Measurements from ENCODE around the gene CCDC148.

The CCDC148 gene

DNA sequence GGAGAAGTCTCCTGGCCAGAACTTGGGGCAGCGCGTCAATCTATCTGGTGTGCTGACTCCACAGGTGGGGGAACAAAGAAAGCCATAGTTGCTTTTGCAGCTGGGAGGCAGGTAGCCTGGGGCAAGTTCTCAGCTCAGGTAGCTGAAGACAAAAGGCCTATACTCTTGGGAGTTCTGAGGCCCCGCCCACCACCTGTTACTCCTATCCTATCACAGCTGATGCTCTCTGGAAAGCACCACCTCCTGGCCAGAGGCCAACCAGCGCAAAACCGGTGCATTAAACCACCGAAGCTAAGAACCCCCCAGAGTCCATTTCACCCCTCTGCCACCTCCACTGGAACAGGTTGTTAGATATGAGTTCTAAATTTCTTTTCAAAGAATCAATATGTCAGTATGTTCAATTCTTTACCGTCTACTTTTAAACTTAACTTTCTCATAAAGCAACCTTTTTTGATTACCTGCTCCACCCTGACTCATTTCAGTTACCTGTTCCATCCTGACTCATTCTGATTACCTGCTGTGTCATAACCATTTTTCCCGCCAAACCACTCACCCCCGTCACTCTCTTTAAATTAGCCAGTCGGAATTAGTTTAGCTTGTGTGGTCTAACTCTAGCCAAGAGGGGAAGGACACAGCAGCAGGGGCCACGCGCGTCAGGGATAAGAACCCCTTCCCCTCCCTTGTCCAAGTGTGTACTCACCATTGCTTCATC lies 311.5 kb downstream of the CCDC148 start:
- Histone ChIP-seq H3K9me3 (ENCODE audit: control insufficient read depth in 1 of 2, low read length in 2 of 2) (peaks cover 0 to 5% of the 10 kb centered on the region in 2 donors), H3K4me3 (ENCODE audit: low read depth in 1 of 2, low read length in 2 of 2) (no peak overlapping the region)

DNA sequence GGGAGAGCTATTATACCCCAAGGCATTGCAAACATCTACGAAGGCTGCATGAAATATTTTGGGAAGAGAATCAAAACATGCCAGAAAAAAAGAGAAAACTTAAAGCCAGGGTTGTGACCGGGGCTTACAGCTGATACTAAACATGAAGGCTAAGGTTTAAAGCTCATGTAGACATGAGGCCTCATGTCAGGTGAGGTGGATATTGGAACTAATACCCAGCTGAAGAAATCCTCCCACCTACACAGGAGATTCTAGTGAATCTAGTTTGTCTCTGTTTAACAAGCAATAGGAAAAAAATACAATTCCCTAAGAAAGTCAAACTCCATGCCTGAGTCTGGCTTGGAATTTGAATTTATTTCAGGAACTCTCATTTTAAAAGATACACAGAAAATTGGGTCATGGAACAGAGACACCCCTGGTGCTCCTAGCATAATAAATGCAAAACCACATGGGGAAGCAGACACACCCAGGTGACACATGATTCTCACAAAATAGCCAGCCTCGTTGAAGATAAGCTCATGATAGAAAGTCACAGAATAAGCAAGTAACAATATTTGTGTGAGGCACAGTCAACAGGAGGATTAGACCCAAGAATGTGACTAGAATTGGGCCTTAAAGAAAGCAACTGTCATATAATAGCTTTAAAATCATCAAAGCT lies 312.7 kb downstream of the CCDC148 start:
- no peak overlapping the region for H3K27ac ChIP-seq (ENCODE audit: low read length)

More for the DNA sequence above, 311.5 kb downstream of the CCDC148 start:
- Histone ChIP-seq H3K4me1 (ENCODE audit: control insufficient read depth in 1 of 2, insufficient read depth in 2 of 2, low read length in 2 of 2) (no peaks in the 10 kb centered on the region), H3K27ac (ENCODE audit: low read length) (no peak overlapping the region), H3K27me3 (ENCODE audit: low read depth, low read length) (no peaks in the 10 kb centered on the region), H3K36me3 (ENCODE audit: control insufficient read depth in 1 of 2, insufficient read depth in 2 of 2, low read length in 2 of 2) (no peaks in the 10 kb centered on the region)

DNA sequence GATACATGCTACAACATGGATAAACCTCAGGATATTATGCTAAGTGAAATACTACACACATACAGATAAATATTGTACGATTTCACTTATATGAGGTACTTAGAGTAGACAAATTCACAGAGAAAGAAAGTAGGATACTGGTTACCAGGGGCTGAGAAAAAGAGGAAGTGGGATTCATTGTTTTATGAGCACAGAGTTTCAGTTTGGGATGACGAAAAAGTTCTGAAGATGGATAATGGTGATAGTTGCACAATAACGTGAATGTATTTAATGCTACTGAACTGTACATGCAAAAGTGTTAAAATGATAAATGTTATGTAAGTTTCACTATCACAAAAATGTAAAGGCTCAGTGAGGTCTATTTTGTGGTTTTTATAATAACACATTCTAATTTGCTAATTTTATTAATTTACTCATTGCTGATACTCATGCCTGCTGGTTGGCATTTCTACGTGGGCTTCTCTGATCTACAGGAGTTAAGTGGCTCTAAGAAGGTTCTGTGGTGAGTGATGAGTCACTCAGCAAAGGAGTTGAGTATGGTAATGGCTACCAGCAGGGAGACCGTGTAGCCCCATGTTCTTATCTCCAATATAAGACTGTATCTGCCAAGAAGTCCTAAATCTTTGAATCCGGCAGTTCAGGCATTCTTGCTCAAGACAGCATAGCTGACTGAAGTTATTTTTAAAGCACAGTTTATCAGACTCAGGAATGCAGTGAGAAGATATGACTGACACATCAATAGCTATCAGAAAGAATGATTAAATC lies 313.8 kb downstream of the CCDC148 start:
- no peak overlapping the region for H3K27ac ChIP-seq (ENCODE audit: low read length)
- H3K4me3 ChIP-seq (ENCODE audit: low read depth in 1 of 2, low read length in 2 of 2) = no peak overlapping the region
- H3K4me1 ChIP-seq (ENCODE audit: control insufficient read depth in 1 of 2, insufficient read depth in 2 of 2, low read length in 2 of 2) = no peaks in the 10 kb centered on the region
- no peaks in the 10 kb centered on the region for H3K27me3 ChIP-seq (ENCODE audit: low read depth, low read length)
- H3K36me3 ChIP-seq (ENCODE audit: control insufficient read depth in 1 of 2, insufficient read depth in 2 of 2, low read length in 2 of 2) = no peaks in the 10 kb centered on the region
- H3K9me3 ChIP-seq (ENCODE audit: control insufficient read depth in 1 of 2, low read length in 2 of 2) = peaks cover 0 to 5% of the 10 kb centered on the region in 2 donors

More for the DNA sequence above, 312.7 kb downstream of the CCDC148 start:
- no peaks in the 10 kb centered on the region for H3K27me3 ChIP-seq (ENCODE audit: low read depth, low read length)
- peaks cover 0 to 5% of the 10 kb centered on the region in 2 donors for H3K9me3 ChIP-seq (ENCODE audit: control insufficient read depth in 1 of 2, low read length in 2 of 2)
- no peaks in the 10 kb centered on the region for H3K36me3 ChIP-seq (ENCODE audit: control insufficient read depth in 1 of 2, insufficient read depth in 2 of 2, low read length in 2 of 2)
- H3K4me1 ChIP-seq (ENCODE audit: control insufficient read depth in 1 of 2, insufficient read depth in 2 of 2, low read length in 2 of 2) = no peaks in the 10 kb centered on the region
- H3K4me3 ChIP-seq (ENCODE audit: low read depth in 1 of 2, low read length in 2 of 2) = no peak overlapping the region

DNA sequence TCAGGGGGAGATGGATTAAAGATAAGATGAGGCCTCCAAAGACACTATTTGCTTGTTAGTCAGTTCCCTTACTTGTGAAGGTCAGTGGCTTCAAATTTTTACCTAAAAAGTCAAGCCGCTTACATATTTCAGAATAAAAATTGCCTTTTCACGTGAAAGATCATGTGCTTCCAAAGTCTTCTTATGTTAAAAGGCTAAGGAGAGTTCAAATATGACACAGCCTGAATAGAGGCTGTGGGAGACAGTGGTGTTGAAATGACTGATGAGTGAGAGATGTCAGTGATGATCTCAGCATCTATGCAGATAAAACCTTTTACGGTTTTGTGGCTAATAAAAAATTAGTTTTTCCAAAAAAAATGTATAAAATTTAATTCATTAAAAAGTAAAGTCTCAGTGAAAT lies 314.4 kb downstream of the CCDC148 start:
- no peak overlapping the region for H3K27ac ChIP-seq (ENCODE audit: low read length)
- peaks cover 0 to 5% of the 10 kb centered on the region in 2 donors for H3K9me3 ChIP-seq (ENCODE audit: control insufficient read depth in 1 of 2, low read length in 2 of 2)
- H3K36me3 ChIP-seq (ENCODE audit: control insufficient read depth in 1 of 2, insufficient read depth in 2 of 2, low read length in 2 of 2) = no peaks in the 10 kb centered on the region
- H3K27me3 ChIP-seq (ENCODE audit: low read depth, low read length) = no peaks in the 10 kb centered on the region
- H3K4me1 ChIP-seq (ENCODE audit: control insufficient read depth in 1 of 2, insufficient read depth in 2 of 2, low read length in 2 of 2) = no peaks in the 10 kb centered on the region
- H3K4me3 ChIP-seq (ENCODE audit: low read depth in 1 of 2, low read length in 2 of 2) = no peak overlapping the region

DNA sequence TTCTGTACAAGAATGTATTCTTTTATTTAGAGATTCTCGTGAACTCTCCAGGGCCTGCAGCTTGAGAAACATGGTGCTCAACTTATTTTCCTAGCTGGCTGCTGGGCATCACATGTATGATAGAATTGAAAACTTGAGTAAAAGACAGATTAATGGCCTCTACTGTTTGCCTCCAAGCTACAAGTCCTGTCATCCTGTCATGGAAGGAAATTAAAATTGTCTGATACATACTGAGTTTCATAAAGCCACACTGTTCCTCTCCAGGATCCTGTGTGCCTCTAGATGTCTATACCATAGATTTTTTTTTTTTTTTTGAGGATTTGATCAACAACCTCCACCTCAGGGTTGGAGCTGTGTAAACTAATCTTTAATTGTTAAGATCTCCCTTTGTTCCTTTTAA lies 316.4 kb downstream of the CCDC148 start:
- H3K4me3 ChIP-seq (ENCODE audit: low read depth in 1 of 2, low read length in 2 of 2) = no peak overlapping the region
- no peaks in the 10 kb centered on the region for H3K27me3 ChIP-seq (ENCODE audit: low read depth, low read length)
- no peaks in the 10 kb centered on the region for H3K36me3 ChIP-seq (ENCODE audit: control insufficient read depth in 1 of 2, insufficient read depth in 2 of 2, low read length in 2 of 2)
- H3K9me3 ChIP-seq (ENCODE audit: control insufficient read depth in 1 of 2, low read length in 2 of 2) = no peaks in the 10 kb centered on the region
- no peak overlapping the region for H3K27ac ChIP-seq (ENCODE audit: low read length)
- no peaks in the 10 kb centered on the region for H3K4me1 ChIP-seq (ENCODE audit: control insufficient read depth in 1 of 2, insufficient read depth in 2 of 2, low read length in 2 of 2)

DNA sequence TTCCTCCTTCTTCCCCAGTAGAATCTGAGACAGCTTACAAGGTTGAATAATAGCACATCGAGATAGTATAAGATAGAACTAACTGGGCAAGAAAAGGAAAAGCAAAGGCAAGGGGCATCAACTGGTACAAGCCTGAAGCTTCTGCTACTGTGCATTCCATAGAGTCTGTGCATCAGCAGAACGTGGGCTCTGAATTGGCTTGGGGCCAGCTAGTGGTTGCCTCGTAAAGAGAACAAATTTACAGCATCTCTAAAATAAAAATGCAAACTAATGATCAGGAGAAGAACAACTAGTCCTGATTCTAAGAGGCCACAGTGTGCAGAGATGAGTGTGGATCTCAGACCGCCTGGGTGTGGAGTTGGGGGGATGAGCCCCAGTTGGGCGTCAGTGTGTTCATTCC lies 318.3 kb downstream of the CCDC148 start:
- no peaks in the 10 kb centered on the region for H3K36me3 ChIP-seq (ENCODE audit: control insufficient read depth in 1 of 2, insufficient read depth in 2 of 2, low read length in 2 of 2)
- H3K27ac ChIP-seq (ENCODE audit: low read length) = no peak overlapping the region
- H3K4me3 ChIP-seq (ENCODE audit: low read depth in 1 of 2, low read length in 2 of 2) = no peak overlapping the region
- no peaks in the 10 kb centered on the region for H3K9me3 ChIP-seq (ENCODE audit: control insufficient read depth in 1 of 2, low read length in 2 of 2)
- H3K4me1 ChIP-seq (ENCODE audit: control insufficient read depth in 1 of 2, insufficient read depth in 2 of 2, low read length in 2 of 2) = no peaks in the 10 kb centered on the region
- H3K27me3 ChIP-seq (ENCODE audit: low read depth, low read length) = no peaks in the 10 kb centered on the region

DNA sequence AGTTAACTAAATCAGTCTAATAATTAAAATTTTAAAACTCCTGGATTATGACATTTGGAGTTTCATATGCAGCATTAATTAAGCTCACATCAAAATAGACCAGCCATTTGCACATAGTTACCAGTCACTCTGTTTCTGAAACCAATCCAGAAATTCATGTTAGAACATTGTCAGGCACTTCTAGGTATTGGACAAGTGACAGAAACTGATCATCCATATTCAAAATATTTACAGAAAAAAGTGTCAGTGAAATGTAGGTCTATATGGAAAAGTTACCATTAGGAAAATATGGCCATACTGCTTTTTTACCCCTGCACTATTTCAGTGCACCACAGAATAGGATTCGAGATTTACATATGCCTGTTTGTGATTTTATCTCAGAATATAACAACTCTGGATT lies 321.5 kb downstream of the CCDC148 start:
- no peaks in the 10 kb centered on the region for H3K4me1 ChIP-seq (ENCODE audit: control insufficient read depth in 1 of 2, insufficient read depth in 2 of 2, low read length in 2 of 2)
- H3K4me3 ChIP-seq (ENCODE audit: low read depth in 1 of 2, low read length in 2 of 2) = no peak overlapping the region
- H3K9me3 ChIP-seq (ENCODE audit: control insufficient read depth in 1 of 2, low read length in 2 of 2) = no peaks in the 10 kb centered on the region
- H3K36me3 ChIP-seq (ENCODE audit: control insufficient read depth in 1 of 2, insufficient read depth in 2 of 2, low read length in 2 of 2) = no peaks in the 10 kb centered on the region
- no peaks in the 10 kb centered on the region for H3K27me3 ChIP-seq (ENCODE audit: low read depth, low read length)
- no peak overlapping the region for H3K27ac ChIP-seq (ENCODE audit: low read length)

DNA sequence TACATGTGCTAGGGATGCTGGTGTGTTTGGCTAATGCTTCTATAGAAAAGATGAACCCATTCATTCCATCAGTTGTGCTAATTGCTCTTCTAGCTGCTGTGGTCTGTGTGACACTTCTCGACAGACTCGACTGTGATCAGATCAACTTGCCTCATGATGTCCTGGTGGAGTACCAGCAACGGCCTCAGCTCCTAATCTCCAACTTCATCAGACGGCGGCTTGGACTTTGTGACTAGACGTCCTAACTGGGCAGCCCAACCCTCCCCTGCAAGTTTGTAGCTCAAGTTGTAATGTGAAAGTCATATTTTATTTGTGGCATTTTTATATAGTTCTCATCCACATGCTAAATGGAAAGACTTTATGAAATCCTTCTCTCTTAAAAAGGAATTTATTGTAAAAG lies 321.9 kb downstream of the CCDC148 start:
- H3K4me3 ChIP-seq (ENCODE audit: low read depth in 1 of 2, low read length in 2 of 2) = no peak overlapping the region
- H3K27ac ChIP-seq (ENCODE audit: low read length) = no peak overlapping the region
- H3K9me3 ChIP-seq (ENCODE audit: control insufficient read depth in 1 of 2, low read length in 2 of 2) = no peaks in the 10 kb centered on the region
- H3K36me3 ChIP-seq (ENCODE audit: control insufficient read depth in 1 of 2, insufficient read depth in 2 of 2, low read length in 2 of 2) = no peaks in the 10 kb centered on the region
- no peaks in the 10 kb centered on the region for H3K4me1 ChIP-seq (ENCODE audit: control insufficient read depth in 1 of 2, insufficient read depth in 2 of 2, low read length in 2 of 2)
- H3K27me3 ChIP-seq (ENCODE audit: low read depth, low read length) = no peaks in the 10 kb centered on the region

DNA sequence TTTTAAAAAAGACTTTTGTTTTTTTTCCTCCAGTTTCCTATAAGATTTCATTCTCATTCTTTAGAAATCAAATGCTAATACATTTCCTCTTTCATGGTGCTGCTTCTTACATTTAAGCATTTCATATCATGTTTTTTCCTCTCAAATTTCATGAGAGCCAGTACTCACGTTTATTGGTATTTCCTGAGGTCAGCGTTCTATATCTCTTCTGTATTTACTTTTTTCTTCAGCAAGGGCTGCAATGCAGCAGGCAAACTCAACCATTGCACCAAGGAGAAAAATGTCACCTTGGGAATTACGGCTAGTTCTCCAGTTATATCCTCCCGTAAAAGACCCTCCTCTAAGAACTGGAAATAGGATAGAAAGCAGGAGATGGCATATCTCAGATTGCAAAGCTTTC lies 322.5 kb downstream of the CCDC148 start:
- H3K9me3 ChIP-seq (ENCODE audit: control insufficient read depth in 1 of 2, low read length in 2 of 2) = no peaks in the 10 kb centered on the region

DNA sequence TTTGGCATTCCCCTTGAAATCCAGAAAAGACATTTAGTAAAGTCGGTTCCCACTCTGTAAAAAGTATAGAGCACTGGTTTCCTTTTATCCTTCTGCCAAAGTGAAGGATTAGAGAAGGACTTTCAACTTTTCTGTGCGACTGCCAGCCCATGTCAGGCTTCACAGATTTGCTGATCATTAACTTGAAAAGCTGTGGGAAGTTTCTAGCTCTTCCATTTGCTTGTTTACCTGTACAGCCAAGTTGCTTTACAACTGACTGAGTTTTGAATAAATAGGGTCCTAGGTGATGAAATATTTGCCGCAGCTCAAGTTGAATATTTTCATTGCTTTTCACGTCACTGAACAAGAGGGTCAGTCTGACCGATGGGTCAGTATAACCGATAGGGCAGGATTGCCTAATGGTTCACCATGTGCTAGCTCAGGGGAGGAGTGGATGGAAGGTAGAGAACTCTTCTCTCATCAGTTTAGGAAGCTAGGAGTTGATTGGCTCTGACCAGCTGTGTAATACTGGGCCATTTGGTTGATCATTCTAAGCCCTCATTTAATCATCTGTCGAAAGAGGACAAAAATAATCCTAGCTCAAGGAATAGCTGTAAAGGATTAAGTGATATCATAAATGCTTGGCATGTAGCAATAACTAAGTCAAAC lies 324.5 kb downstream of the CCDC148 start:
- no peak overlapping the region for H3K27ac ChIP-seq (ENCODE audit: low read length)
- no peaks in the 10 kb centered on the region for H3K9me3 ChIP-seq (ENCODE audit: control insufficient read depth in 1 of 2, low read length in 2 of 2)
- H3K27me3 ChIP-seq (ENCODE audit: low read depth, low read length) = no peaks in the 10 kb centered on the region
- no peak overlapping the region for H3K4me3 ChIP-seq (ENCODE audit: low read depth in 1 of 2, low read length in 2 of 2)
- no peaks in the 10 kb centered on the region for H3K36me3 ChIP-seq (ENCODE audit: control insufficient read depth in 1 of 2, insufficient read depth in 2 of 2, low read length in 2 of 2)
- H3K4me1 ChIP-seq (ENCODE audit: control insufficient read depth in 1 of 2, insufficient read depth in 2 of 2, low read length in 2 of 2) = no peaks in the 10 kb centered on the region

More for the DNA sequence above, 322.5 kb downstream of the CCDC148 start:
- Histone ChIP-seq H3K4me1 (ENCODE audit: control insufficient read depth in 1 of 2, insufficient read depth in 2 of 2, low read length in 2 of 2) (no peaks in the 10 kb centered on the region), H3K36me3 (ENCODE audit: control insufficient read depth in 1 of 2, insufficient read depth in 2 of 2, low read length in 2 of 2) (no peaks in the 10 kb centered on the region), H3K4me3 (ENCODE audit: low read depth in 1 of 2, low read length in 2 of 2) (no peak overlapping the region), H3K27ac (ENCODE audit: low read length) (no peak overlapping the region), H3K27me3 (ENCODE audit: low read depth, low read length) (no peaks in the 10 kb centered on the region)

DNA sequence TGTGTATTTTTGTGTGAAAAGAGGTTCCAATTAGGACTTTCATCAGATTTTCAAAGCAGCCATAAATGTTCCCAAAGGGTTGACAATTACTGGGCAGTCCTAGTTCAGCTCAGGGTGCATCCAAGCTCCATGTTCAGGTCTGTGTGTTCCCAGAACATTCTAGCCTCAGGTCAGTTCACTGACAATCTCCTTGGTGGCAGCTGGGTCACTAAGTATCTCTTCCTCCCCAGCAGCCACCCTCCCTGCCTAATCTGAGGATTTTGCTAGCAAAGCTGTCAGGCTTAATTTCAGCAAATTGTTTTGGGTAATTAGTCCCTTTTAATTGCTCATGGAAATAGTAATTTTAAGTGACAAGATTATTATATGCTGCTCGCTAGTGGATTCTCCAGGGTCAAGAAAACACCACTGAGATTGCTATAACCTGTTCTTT lies 325.1 kb downstream of the CCDC148 start:
- Histone ChIP-seq H3K4me3 (ENCODE audit: low read depth in 1 of 2, low read length in 2 of 2) (no peak overlapping the region), H3K4me1 (ENCODE audit: control insufficient read depth in 1 of 2, insufficient read depth in 2 of 2, low read length in 2 of 2) (no peaks in the 10 kb centered on the region), H3K36me3 (ENCODE audit: control insufficient read depth in 1 of 2, insufficient read depth in 2 of 2, low read length in 2 of 2) (no peaks in the 10 kb centered on the region), H3K27ac (ENCODE audit: low read length) (no peak overlapping the region), H3K27me3 (ENCODE audit: low read depth, low read length) (no peaks in the 10 kb centered on the region), H3K9me3 (ENCODE audit: control insufficient read depth in 1 of 2, low read length in 2 of 2) (no peaks in the 10 kb centered on the region)
